ENCODE measurements around the gene NBPF1.
"Not testable (repeated sequence)": the region's sequence is repeated elsewhere in the genome, so short reads cannot be mapped to it uniquely, and the experiment has no call there.

GRCh38 chr1:16557034-16557433, 56.3 kb downstream of the NBPF1 start:
- not testable (repeated sequence) for TF ChIP-seq CTCF, POLR2A, EP300 (IDR thresholded peaks at IDR 0.05)
